DND-41 (cell line): Measurements from ENCODE around the gene CX3CR1.

Source experiments
- ATAC-seq: fragments of 200-7000 bp; cut with Tn5 transposase; 3 replicates; pipeline ENCODE4 v1.9.1; 2021; ENCODE audit warnings: low read depth; ENCODE audit not compliant: insufficient read depth
- DNase-seq: peaks from one replicate; pipeline ENCODE4 v3.0.0-alpha.2; 2020
- H2AFZ ChIP-seq: 2 replicates; pipeline ENCODE4 v1.6.0; 2012; ENCODE audit warnings: low read depth, low read length
- H3K27ac ChIP-seq: 2 replicates; pipeline ENCODE4 v1.5.1; 2012; ENCODE audit warnings: low read length, inconsistent platforms
- H3K27me3 ChIP-seq: fragments of 200-600 bp; sonication (generic); 2 replicates; pipeline ENCODE4 v1.6.0; 2012; ENCODE audit warnings: low read length, mild to moderate bottlenecking, inconsistent platforms; ENCODE audit not compliant: insufficient read depth, poor library complexity
- H3K36me3 ChIP-seq: 2 replicates; pipeline ENCODE4 v1.5.1; 2012; ENCODE audit warnings: low read length, inconsistent platforms; ENCODE audit not compliant: insufficient read depth
- H3K4me1 ChIP-seq: 2 replicates; pipeline ENCODE4 v1.5.1; 2012; ENCODE audit warnings: mild to moderate bottlenecking, low read length; ENCODE audit not compliant: insufficient read depth
- H3K4me2 ChIP-seq: 2 replicates; pipeline ENCODE4 v1.6.0; 2012; ENCODE audit warnings: mild to moderate bottlenecking, moderate library complexity, low read length, inconsistent platforms; ENCODE audit not compliant: insufficient read depth
- H3K4me3 ChIP-seq, 2 experiments: fragments of 200-600 bp in 1 of 2; shearing (Covaris generic) in 1 of 2; 2 replicates each; pipeline ENCODE4 v1.5.1; 2012 to 2016; ENCODE audit warnings: inconsistent platforms in 2 of 2, low read length in 2 of 2, mild to moderate bottlenecking in 2 of 2, low read depth in 1 of 2, moderate library complexity in 1 of 2
- H3K79me2 ChIP-seq: 2 replicates; pipeline ENCODE4 v1.6.0; 2012; ENCODE audit warnings: low read length, inconsistent platforms; ENCODE audit not compliant: insufficient read depth
- H3K9ac ChIP-seq: 2 replicates; pipeline ENCODE4 v1.6.0; 2012; ENCODE audit warnings: low read depth, mild to moderate bottlenecking, inconsistent platforms, low read length, moderate library complexity
- H3K9me3 ChIP-seq: 2 replicates; pipeline ENCODE4 v1.5.1; 2012; ENCODE audit warnings: low read length, moderate library complexity, mild to moderate bottlenecking, inconsistent platforms; ENCODE audit not compliant: insufficient read depth, severe bottlenecking
- H4K20me1 ChIP-seq: 2 replicates; pipeline ENCODE4 v1.6.0; 2012; ENCODE audit warnings: low read length; ENCODE audit not compliant: insufficient read depth
- EZH2 ChIP-seq: IDR thresholded peaks from 3 replicates; pipeline ENCODE4 v1.6.1; 2012; ENCODE audit warnings: borderline replicate concordance, low read depth, mild to moderate bottlenecking, moderate library complexity, low read length, inconsistent platforms; ENCODE audit not compliant: severe bottlenecking
- TF ChIP-seq, protein P1 (sequence below): IDR thresholded peaks from 2 replicates; pipeline ENCODE4 v1.5.1; 2012; ENCODE audit warnings: borderline replicate concordance, low read length, moderate library complexity, mild to moderate bottlenecking; ENCODE audit not compliant: poor library complexity, severe bottlenecking; ENCODE audit errors: extremely low read depth

CX3CR1 gene, protein sequence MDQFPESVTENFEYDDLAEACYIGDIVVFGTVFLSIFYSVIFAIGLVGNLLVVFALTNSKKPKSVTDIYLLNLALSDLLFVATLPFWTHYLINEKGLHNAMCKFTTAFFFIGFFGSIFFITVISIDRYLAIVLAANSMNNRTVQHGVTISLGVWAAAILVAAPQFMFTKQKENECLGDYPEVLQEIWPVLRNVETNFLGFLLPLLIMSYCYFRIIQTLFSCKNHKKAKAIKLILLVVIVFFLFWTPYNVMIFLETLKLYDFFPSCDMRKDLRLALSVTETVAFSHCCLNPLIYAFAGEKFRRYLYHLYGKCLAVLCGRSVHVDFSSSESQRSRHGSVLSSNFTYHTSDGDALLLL

GRCh38 chr3:39279745-39280517, at the start of gene CX3CR1:
Gene CX3CR1 (minus strand): TSS chr3:39280036. CDS start chr3:39266509, 13,527 bp downstream.
- Histone ChIP-seq H3K9ac (no peak within 1 kb of the TSS), H3K27me3 (no peaks in the 10 kb centered on the region), H3K4me3 (no peak within 1 kb of the TSS), H4K20me1 (no peaks in the 10 kb centered on the region), H3K4me1 (peaks cover 17% of the 10 kb centered on the region), H3K9me3 (no peaks in the 10 kb centered on the region), H3K79me2 (no peaks in the 10 kb centered on the region), H3K36me3 (no peaks in the 10 kb centered on the region), H3K27ac (no peak within 1 kb of the TSS), H2AFZ (no peak within 1 kb of the TSS), H3K4me2 (no peak within 1 kb of the TSS)
- TF ChIP-seq EZH2 = no peak
- TF ChIP-seq, protein P1, sequence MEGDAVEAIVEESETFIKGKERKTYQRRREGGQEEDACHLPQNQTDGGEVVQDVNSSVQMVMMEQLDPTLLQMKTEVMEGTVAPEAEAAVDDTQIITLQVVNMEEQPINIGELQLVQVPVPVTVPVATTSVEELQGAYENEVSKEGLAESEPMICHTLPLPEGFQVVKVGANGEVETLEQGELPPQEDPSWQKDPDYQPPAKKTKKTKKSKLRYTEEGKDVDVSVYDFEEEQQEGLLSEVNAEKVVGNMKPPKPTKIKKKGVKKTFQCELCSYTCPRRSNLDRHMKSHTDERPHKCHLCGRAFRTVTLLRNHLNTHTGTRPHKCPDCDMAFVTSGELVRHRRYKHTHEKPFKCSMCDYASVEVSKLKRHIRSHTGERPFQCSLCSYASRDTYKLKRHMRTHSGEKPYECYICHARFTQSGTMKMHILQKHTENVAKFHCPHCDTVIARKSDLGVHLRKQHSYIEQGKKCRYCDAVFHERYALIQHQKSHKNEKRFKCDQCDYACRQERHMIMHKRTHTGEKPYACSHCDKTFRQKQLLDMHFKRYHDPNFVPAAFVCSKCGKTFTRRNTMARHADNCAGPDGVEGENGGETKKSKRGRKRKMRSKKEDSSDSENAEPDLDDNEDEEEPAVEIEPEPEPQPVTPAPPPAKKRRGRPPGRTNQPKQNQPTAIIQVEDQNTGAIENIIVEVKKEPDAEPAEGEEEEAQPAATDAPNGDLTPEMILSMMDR = no peak
- ATAC-seq = no peak
- DNase-seq = no peak

GRCh38 chr3:39329493-39329892, 49.7 kb upstream of the CX3CR1 start, which contains the start of gene CCR8:
Gene CCR8 (plus strand): TSS chr3:39329709. CDS start chr3:39332332, 2,623 bp downstream.
- peak within 1 kb of the TSS; percentile 16 to 47; a peak in 3 of 4 replicates for H3K4me3 ChIP-seq
- H3K9ac ChIP-seq = peak within 1 kb of the TSS; percentile 44
- no peaks in the 10 kb centered on the region for H3K27me3 ChIP-seq
- H3K4me2 ChIP-seq = peak within 1 kb of the TSS; percentile 51
- peaks cover 65% of the 10 kb centered on the region for H3K4me1 ChIP-seq
- ATAC-seq (peak; percentile 68), DNase-seq (no peak)
- no peaks in the 10 kb centered on the region for H4K20me1 ChIP-seq
- H3K36me3 ChIP-seq = peaks cover 17% of the 10 kb centered on the region
- no peaks in the 10 kb centered on the region for H3K9me3 ChIP-seq
- H3K79me2 ChIP-seq = peaks cover 21% of the 10 kb centered on the region; the same call in 1 of the 2 replicates
- peak within 1 kb of the TSS; percentile 2 for H2AFZ ChIP-seq
- TF ChIP-seq, protein P1 = no peak
- no peak for TF ChIP-seq EZH2
- H3K27ac ChIP-seq = peak within 1 kb of the TSS; percentile 77

DNA sequence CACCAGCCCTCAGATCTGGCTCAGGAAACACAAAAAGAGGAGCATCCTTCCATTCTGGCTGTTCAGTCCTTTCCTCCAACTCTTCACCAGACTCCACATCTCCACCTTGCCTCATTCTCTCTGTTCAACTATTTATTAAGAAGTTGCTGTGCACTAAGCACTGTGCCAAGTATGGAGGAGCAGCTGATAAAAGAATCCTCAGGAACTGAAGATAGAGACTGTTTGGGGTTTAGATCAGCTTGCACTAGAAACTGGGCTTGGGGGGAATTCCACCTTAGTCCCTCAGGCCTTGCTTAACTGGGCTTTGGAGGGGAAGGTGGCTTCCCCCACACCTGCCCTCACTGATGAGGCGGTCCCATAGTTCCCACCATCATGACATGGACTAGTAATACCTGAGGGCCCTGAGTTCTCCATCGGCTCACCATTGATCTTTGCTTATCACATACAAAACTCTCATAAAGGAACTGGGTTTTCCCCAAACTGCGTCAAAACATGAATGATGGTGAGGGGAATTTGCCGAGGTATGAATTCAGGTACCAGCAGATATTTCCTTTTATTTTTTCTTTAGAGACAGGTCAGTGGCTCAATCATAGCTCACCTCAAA, 48.0 kb upstream of the CX3CR1 start:
- no peak for ATAC-seq
- peak overlapping the region; percentile 59 for H3K27ac ChIP-seq
- TF ChIP-seq, protein P1 = no peak
- no peak for TF ChIP-seq EZH2
- H3K79me2 ChIP-seq = peaks cover 20% of the 10 kb centered on the region; the same call in 1 of the 2 replicates
- H3K4me1 ChIP-seq = peaks cover 74% of the 10 kb centered on the region
- H2AFZ ChIP-seq = no peak overlapping the region
- no peak overlapping the region for H3K4me3 ChIP-seq
- H3K36me3 ChIP-seq = peaks cover 8% of the 10 kb centered on the region
- H3K4me2 ChIP-seq = no peak overlapping the region
- DNase-seq = no peak
- H3K9ac ChIP-seq = no peak overlapping the region
- H3K9me3 ChIP-seq = no peaks in the 10 kb centered on the region
- no peaks in the 10 kb centered on the region for H4K20me1 ChIP-seq
- H3K27me3 ChIP-seq = no peaks in the 10 kb centered on the region
